GM18505 (cell line): ENCODE measurements around the gene PCBP3.
"Not testable (repeated sequence)": the region's sequence is repeated elsewhere in the genome, so short reads cannot be mapped to it uniquely, and the experiment has no call there.

Experiments used
- ATAC-seq: cut with Tn5 transposase; IDR thresholded peaks from one replicate; pipeline ENCODE4 v1.9.1; 2021; ENCODE audit not compliant: unreplicated experiment
- POLR2A ChIP-seq: IDR thresholded peaks from 4 replicates; pipeline ENCODE4 v1.6.1; 2011; ENCODE audit warnings: borderline replicate concordance; ENCODE audit not compliant: insufficient read depth, insufficient read length; ENCODE audit errors: extremely low read depth

PCBP3 gene

DNA sequence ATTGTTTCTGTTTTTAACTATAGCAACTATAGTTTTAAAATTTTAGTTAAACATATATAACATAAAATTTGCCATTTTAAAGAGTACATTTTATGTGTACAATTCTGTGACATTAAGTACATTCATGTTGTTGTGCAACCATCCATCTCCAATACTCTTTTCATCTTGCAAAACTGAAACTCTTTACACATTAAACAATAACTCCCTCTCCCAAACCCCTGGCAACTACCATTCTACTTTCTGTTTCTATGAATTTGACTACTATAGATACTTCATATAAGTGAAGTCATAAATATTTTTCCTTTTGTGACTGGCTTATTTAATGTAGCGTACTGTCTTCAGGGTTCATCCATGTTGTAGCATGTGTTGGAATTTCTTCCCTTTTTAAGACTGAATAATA is 25.9 kb downstream of the PCBP3 start:
- TF ChIP-seq POLR2A = no peak
- ATAC-seq = no peak

DNA sequence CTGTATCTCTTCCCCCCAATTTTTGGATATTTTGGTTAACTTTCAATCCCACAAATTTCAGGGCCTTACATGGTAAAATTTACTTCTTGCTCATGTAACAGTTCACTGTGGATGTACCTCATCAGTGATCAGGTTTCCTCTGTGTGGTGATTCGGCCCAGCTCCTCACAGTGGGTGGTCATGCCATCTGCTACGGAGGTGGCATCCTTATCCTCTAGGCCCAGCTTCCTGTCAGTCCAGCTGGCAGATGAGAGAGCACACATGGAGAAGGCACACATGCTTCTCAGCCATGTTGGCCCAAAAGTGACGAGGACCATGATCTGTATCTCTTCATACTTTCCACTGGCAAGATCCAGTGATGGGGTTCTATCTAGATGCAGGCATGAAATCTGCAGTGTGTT is 27.2 kb downstream of the PCBP3 start:
- no peak for TF ChIP-seq POLR2A
- ATAC-seq = no peak

DNA sequence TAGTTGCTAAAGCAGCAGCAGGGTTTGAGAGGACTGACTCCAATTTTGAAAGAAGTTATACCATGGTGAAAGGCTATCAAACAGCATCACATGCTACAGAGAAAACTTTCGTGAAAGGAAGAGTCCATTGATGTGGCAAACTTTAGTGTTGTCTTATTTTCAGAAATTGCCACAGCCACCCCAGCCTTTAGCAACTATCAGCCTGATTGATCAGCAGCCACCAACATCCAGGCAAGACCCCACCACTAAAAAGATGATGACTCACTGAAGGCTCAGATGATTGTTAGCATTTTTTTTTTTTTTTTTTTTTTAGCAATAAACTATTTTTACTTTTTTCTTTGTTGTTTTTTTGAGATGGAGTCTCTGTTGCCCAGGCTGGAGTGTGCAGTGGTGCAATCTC is 35.3 kb downstream of the PCBP3 start:
- not testable (repeated sequence) for ATAC-seq

DNA sequence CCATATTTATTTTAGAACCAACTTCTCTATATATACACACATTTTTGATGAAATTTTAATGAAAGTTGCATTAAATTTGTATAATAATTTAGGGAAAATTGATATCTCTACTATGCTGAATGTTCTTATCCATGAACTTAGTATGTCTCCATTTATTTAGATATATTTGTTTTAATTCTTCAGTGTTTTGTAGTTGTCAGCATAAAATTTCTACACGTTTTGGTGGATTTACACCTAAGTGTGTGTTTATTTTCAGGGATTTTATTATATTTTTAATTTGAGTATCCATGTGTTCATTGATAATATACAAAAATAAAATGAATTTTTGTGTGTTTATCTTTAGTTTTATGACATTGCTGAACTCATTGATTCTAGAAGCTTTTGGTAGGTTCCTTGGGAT is 36.7 kb downstream of the PCBP3 start:
- TF ChIP-seq POLR2A = no peak
- no peak for ATAC-seq

DNA sequence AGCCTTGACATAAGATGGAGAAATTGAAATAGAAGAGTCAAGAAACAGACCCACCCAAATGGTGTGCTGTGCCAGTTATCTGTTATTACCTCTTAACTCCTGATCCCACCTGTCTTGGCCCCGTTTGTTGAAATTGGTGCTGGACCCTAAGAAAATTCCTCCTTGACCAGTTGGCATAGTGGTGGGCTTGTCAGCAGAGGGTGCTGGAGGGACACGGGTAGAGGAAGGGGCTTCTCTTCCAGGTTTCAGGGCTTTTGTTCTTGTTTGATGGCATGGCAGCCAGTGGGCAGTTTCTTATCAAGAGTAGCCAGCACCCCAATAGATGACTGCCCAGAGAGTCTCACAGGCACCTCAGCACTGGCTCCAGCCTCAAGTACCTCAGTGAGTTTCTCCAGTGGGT is 51.6 kb downstream of the PCBP3 start:
- ATAC-seq = no peak
- TF ChIP-seq POLR2A = no peak

DNA sequence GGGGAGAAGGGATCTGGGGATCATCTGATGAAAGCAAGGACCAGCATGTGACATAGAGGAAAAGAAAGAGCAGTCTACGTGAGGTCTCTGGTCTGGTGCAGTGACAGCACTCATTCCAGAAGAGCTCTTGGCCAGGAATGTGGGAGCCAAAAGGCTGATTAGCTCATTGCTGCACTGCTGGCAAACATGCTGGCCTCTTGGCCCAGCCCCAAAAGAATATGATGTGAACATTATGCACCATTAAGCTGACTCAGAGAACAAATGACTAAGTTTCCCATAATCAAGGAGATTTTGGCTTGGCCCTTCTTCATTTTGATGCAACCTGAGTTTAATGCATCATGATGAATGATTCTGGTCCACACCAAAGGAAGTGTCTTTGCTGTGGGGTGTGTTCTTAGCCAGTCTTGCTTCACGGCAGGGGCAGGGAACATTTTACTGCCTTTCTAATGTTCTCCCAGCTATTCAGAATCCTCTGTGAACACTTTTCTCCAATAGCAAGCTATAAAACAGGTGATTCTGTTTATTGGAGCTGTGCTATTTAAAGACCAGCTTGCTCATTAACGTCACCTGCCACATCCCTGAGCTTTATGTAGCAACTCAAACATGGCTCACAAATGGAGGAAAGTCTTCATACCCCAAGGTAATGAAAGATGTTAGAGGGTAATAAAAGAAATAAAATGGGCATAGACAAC is 55.1 kb downstream of the PCBP3 start:
- ATAC-seq = no peak
- no peak for TF ChIP-seq POLR2A

DNA sequence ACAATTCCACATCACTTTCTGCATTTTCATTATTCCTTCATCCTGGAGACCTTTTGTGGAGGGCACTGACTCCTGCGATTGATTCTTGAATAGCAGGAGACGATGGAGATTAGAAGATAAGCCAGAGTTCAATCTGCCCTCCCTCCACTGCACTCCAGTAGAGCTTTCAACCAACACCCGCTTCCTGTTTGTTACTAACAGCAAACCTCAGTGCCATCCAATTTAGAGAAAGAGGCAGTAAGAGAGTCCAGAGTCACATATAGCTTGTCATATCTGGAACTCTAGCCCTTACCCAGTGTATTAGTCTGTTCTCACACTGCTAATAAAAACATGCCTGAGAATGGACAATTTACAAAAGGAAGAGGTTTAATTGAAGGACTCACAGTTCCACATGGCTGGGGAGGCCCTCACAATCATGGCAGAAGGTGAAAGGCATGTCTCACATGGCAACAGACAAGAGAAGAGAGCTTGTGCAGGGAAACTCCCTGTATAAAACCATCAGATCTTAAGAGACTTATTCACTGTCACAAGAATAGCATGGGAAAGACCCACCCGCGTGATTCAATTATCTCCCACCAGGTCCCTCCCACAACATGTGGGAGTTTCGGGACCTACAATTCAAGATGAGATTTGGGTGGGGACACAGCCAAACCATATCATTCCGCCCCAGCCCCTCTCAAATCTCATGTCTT is 55.9 kb downstream of the PCBP3 start:
- no peak for ATAC-seq
- no peak for TF ChIP-seq POLR2A

DNA sequence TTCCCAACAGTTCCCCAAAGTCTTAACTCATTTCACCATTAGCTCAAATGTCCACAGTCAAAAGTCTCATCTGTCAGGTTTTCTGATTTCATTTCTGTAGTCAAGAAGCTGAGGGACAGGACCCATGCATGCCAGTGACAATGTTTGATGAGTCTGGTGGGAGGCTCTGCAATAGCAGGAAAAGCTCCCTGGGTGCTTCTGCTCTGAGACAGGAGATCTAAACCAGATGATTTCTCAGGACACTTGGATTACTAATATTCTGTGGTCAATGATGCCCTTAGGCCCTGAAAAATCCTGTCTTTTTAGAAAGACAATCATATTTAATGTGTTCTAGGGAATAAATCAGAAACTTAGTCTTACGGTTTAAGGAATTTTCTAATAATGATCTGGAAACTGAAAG is 56.4 kb downstream of the PCBP3 start:
- ATAC-seq = no peak
- TF ChIP-seq POLR2A = no peak

DNA sequence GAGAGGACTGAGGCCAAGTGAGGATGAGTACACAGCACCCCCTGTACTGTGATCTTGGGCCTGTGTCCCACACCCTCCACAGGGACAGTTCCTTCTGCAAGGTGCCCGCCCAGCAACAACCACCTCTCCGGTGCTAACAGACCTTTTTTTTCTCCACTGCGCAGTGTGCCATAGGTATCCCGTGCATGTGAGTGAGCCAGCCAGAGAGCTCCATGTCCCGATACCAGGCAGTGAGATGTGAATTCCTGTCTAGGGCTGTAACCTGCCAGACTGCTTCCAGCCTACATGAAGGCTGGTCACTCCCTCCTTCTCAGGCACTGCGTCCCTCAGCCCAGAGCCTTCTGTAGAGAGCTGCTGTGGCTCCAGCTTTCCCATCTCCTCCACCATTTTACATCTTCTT is 56.9 kb downstream of the PCBP3 start:
- TF ChIP-seq POLR2A = no peak
- no peak for ATAC-seq

DNA sequence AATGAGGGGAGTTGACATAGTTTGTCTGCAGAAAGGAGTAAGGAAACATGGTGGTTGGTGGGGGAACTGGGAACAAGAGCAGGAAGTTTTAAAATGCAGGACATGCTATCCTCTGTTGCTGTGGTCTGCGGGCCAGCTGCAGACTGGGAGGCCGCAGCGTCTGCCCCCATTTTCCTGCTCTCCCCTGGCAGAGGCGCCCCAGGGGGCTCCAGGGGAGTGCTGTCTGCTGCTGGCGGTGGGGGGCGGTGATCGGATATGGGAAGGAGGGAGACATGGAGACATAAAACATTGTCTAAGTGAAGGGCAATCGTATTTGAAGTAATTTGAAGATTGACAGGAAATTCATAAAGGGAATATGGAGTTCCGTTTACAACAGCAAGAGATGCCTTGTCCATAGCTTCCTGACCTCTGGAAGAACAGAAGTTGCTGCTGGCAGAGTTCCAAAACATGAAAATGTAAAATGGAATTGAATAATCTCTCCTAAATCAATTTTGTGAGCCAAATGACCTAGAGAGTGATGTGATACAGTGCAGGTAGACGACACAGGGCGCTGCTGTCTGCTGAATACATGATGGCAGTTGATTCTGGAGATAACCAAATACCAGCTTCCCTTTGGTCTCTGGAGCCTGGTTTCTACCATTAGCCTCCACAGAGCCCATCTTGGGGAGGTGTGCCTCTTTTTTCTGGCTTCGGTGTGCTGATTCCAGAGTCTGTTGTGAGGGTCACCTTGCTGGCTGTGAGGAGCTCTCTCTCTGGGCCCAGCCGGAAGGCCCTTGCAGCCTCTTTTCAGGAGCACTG is 61.0 kb downstream of the PCBP3 start:
- no peak for ATAC-seq

DNA sequence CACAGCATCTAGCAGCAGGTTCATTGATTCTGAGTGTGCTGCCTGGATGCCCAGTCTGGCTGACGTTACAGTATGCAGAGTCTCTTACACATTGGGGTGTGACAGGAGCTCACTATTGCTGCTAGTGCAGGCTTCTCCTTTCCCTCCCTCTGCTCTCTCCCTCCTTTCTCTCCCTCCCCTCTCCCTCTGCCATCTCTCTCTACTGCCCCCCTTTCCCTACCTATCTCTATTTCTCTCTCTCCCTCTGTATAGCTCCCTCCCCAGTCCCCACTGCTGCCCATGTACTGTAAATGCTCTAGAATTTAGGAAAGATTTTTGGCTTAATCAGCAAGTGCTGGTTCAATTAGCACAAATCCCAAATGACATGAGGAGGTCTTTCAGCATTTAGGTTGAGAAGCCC is 62.8 kb downstream of the PCBP3 start:
- ATAC-seq = no peak

More for the DNA sequence above, 61.0 kb downstream of the PCBP3 start:
- no peak for TF ChIP-seq POLR2A

DNA sequence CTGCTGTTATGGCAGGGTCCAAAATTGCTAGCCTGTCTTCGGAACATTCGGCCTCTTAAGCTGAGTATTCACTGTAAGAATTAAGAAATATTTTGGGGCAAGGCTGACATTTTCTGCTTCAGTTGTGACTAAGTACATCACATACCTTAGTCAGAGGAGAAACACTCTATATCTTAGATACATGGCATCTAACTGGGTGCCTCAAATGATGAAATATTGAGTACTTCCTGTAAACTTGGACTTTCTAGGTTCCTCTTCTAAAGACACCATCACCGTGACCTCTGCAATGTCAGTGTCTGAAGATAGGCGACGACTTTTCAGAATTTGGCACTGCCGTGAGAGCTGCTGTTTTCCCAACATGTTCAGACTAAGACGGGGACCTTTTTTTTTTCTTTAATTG is 65.6 kb downstream of the PCBP3 start:
- TF ChIP-seq POLR2A = no peak
- no peak for ATAC-seq

More for the DNA sequence above, 62.8 kb downstream of the PCBP3 start:
- TF ChIP-seq POLR2A = no peak

DNA sequence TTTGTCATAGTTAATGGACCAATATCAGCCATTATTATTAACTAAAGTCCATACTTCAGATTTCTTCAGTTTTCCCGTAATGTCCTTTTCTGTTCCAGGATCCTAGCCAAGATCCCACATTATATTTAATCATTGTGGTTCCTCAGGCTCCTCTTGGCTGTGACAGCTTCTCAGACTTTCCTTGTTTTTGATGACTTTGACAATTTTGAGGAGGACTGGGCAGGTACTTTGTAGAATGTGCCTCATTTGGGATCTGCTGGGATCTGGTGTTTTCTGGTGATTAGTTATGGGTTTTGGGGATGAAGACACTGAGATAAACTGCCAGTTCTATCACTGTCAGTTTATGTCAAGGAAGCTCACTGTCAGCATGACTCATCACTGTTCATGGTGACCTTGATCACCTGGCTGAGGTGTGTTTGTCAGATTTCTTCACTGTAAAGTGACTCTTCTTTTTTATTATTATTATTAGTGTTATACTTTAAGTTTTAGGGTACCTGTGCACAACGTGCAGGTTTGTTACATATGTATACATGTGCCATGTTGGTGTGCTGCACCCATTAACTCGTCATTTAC is 66.3 kb downstream of the PCBP3 start:
- no peak for TF ChIP-seq POLR2A
- no peak for ATAC-seq

DNA sequence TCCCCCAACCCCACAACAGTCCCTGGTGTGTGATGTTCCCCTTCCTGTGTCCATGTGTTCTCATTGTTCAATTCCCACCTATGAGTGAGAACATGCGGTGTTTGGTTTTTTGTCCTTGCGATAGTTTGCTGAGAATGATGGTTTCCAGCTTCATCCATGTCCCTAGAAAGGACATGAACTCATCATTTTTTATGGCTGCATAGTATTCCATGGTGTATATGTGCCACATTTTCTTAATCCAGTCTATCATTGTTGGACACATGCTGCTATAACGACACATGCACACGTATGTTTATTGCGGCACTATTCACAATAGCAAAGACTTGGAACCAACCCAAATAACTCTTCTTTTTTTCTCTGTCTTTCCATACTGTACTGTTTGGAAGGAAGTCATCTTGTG is 66.8 kb downstream of the PCBP3 start:
- not testable (repeated sequence) for ATAC-seq
